Measurements from ENCODE around the gene CCR9.

- no peak for TF ChIP-seq CTCF (IDR thresholded peaks at IDR 0.05)
- TF ChIP-seq POLR2A (IDR thresholded peaks at IDR 0.05), result no peak
Observed at GRCh38 chr3:45950686-45951600, 64.6 kb downstream of the CCR9 start.

All from transverse colon (tissue), 3 donors.